VCaP (cell line): ENCODE results near the gene GMDS.

Experiments
- H3K27ac ChIP-seq: fragments of 450-650 bp; 2 replicates; pipeline ENCODE4 v1.5.1; 2017
- CTCF ChIP-seq: fragments of 450-650 bp; conservative IDR thresholded peaks from 2 replicates; pipeline ENCODE4 v1.5.1; 2017; ENCODE audit warnings: mild to moderate bottlenecking, moderate library complexity

The GMDS gene

GRCh38 chr6:1930356-1930755 lies 315.0 kb downstream of the GMDS start:
- no peak overlapping the region for H3K27ac ChIP-seq
- TF ChIP-seq CTCF, result no peak

GRCh38 chr6:1929931-1930330 lies 315.5 kb downstream of the GMDS start:
- H3K27ac ChIP-seq, result no peak overlapping the region
- TF ChIP-seq CTCF, result no peak

- no peak for TF ChIP-seq CTCF
- H3K27ac ChIP-seq, result no peak overlapping the region
These were observed 319.5 kb downstream of the GMDS start for GRCh38 chr6:1925743-1926430.

GRCh38 chr6:1923449-1923848 lies 322.0 kb downstream of the GMDS start:
- no peak overlapping the region for H3K27ac ChIP-seq

GRCh38 chr6:1917626-1918371 lies 327.6 kb downstream of the GMDS start:
- TF ChIP-seq CTCF, result no peak
- no peak overlapping the region for H3K27ac ChIP-seq

More at GRCh38 chr6:1923449-1923848, 322.0 kb downstream of the GMDS start:
- TF ChIP-seq CTCF, result no peak

GRCh38 chr6:1916334-1917070 lies 328.9 kb downstream of the GMDS start:
- no peak overlapping the region for H3K27ac ChIP-seq
- TF ChIP-seq CTCF, result no peak

GRCh38 chr6:1915226-1915625 lies 330.2 kb downstream of the GMDS start:
- no peak overlapping the region for H3K27ac ChIP-seq
- no peak for TF ChIP-seq CTCF
